Stimulated activated CD4-positive, alpha-beta T cell treated with anti-CD3 and anti-CD28 coated beads, Interleukin-4, amount 100 ng/mL, for 1 hour (primary cell): ENCODE data around the gene BTBD7.
A peak's percentile ranks its signal among the peaks of the same experiment; 100 is the strongest.
"Not testable (repeated sequence)": the region's sequence is repeated elsewhere in the genome, so short reads cannot be mapped to it uniquely, and the experiment has no call there.

ENCODE experiments used
- DNase-seq: peaks from one replicate; pipeline ENCODE4 v3.0.0-alpha.2; 2020

BTBD7 gene

GRCh38 chr14:93239869-93240677 is 92.8 kb downstream of the BTBD7 start:
- no peak for DNase-seq

- DNase-seq = no peak
These were observed 98.0 kb downstream of the BTBD7 start for GRCh38 chr14:93234798-93235197.

- DNase-seq = not testable (repeated sequence)
These were observed 99.8 kb downstream of the BTBD7 start for GRCh38 chr14:93233078-93233477.

- DNase-seq = no peak
These were observed 100.7 kb downstream of the BTBD7 start for GRCh38 chr14:93232159-93232558.

GRCh38 chr14:93231129-93231979 is 101.5 kb downstream of the BTBD7 start:
- DNase-seq = no peak

GRCh38 chr14:93230539-93230938 is 102.3 kb downstream of the BTBD7 start:
- DNase-seq = no peak

- no peak for DNase-seq
These were observed 104.3 kb downstream of the BTBD7 start for GRCh38 chr14:93228550-93228949.

GRCh38 chr14:93223565-93223964 is 109.3 kb downstream of the BTBD7 start:
- DNase-seq = no peak

GRCh38 chr14:93220509-93220908 is 112.3 kb downstream of the BTBD7 start:
- no peak for DNase-seq

- peak; percentile 36 for DNase-seq
These were observed 113.6 kb downstream of the BTBD7 start for GRCh38 chr14:93219103-93219726.

- no peak for DNase-seq
These were observed 118.2 kb downstream of the BTBD7 start for GRCh38 chr14:93214598-93214997.

- DNase-seq = no peak
These were observed 120.4 kb downstream of the BTBD7 start for GRCh38 chr14:93212432-93212831.

- no peak for DNase-seq
These were observed 125.1 kb downstream of the BTBD7 start for GRCh38 chr14:93207468-93208308.

GRCh38 chr14:93206793-93207467 is 125.9 kb downstream of the BTBD7 start, which contains the start of the genes GON7 and UBR7:
GON7 (minus strand) TSS chr14:93207065; CDS start chr14:93207037, 28 bp downstream.
UBR7 (plus strand) TSS chr14:93207256; CDS start chr14:93207292, 36 bp downstream.
- peak; percentile 85 for DNase-seq

- no peak for DNase-seq
These were observed 131.6 kb downstream of the BTBD7 start for GRCh38 chr14:93201155-93201704.

GRCh38 chr14:93200553-93200952 is 132.3 kb downstream of the BTBD7 start:
- DNase-seq = no peak

GRCh38 chr14:93199031-93199430 is 133.8 kb downstream of the BTBD7 start:
- no peak for DNase-seq

- DNase-seq = no peak
These were observed 137.4 kb downstream of the BTBD7 start for GRCh38 chr14:93195316-93195999.
